HepG2 (cell line): ENCODE measurements around the gene SEMA7A. TPM values are rescaled to one million over a fixed set of nuclear protein-coding genes. Genes with fewer than 3 reads are reported as not detected.

Source experiments
- ATAC-seq: fragments of 200-7000 bp; cut with Tn5 transposase; 3 replicates; pipeline ENCODE4 v1.9.1; 2020; ENCODE audit warnings: mild to moderate bottlenecking, moderate library complexity
- BruUV-seq: library from RNA; stranded (reverse); fragments of 400-500 nt; replicated peaks from 2 replicates; lab custom pipeline; 2021; lab: Mats Ljungman, UMichigan
- CTCF ChIA-PET: fragments of 300-600 bp; formaldehyde crosslinking; extraction: SDS; loops from one replicate; lab custom pipeline; 2021; ENCODE audit warnings: low total read pairs, inconsistent platforms, low intra/inter-chr PET ratio; lab: Yijun Ruan, JAX
- POLR2A ChIA-PET: fragments of 350-600 bp; sonication (Branson Sonifier 250); formaldehyde crosslinking; loops from one replicate; lab custom pipeline; 2020; ENCODE audit warnings: antibody characterized with exemption, inconsistent platforms; lab: Yijun Ruan, JAX
- DNase-seq: peaks from one replicate; pipeline ENCODE4 v3.0.0-alpha.2; 2015; ENCODE audit warnings: low spot score
- FAIRE-seq: peaks from 3 replicates; lab custom pipeline; 2011; peaks lifted over from hg19 to GRCh38; lab: Jason Lieb, UNC
- H2AFZ ChIP-seq: one replicate; pipeline ENCODE4 v1.6.1; 2011; ENCODE audit warnings: low read length, inconsistent platforms
- H3K27ac ChIP-seq: fragments of 300-600 bp; 3 replicates; pipeline ENCODE4 v1.8.0; 2011; ENCODE audit warnings: mixed run types, mild to moderate bottlenecking, mixed read lengths, low read length, inconsistent platforms; ENCODE audit not compliant: insufficient read depth; ENCODE audit errors: extremely low read length
- H3K27me3 ChIP-seq, 2 experiments: fragments of 200-600 bp in 1 of 2; 2 replicates in 1 of 2; 3 replicates in 1 of 2; pipeline versions ENCODE4 v1.6.0 to v1.8.0; 2011; ENCODE audit warnings: low read length in 2 of 2, mild to moderate bottlenecking in 2 of 2, moderate library complexity in 2 of 2, inconsistent platforms in 1 of 2; ENCODE audit not compliant: insufficient read depth in 2 of 2, control insufficient read depth in 1 of 2
- H3K36me3 ChIP-seq, 2 experiments: fragments of 200-600 bp in 1 of 2; replicated peaks in 1 of 2; 2 replicates in 1 of 2; 3 replicates in 1 of 2; pipeline versions ENCODE4 v1.5.1 to v1.8.0; 2011; ENCODE audit warnings: low read length in 2 of 2, inconsistent platforms in 1 of 2; ENCODE audit not compliant: insufficient read depth in 2 of 2, control insufficient read depth in 1 of 2
- H3K4me1 ChIP-seq: 2 replicates; pipeline ENCODE4 v1.5.1; 2012; ENCODE audit warnings: low read length, inconsistent platforms; ENCODE audit not compliant: insufficient read depth
- H3K4me2 ChIP-seq: 2 replicates; pipeline ENCODE4 v1.6.0; 2011; ENCODE audit warnings: low read depth, low read length, inconsistent platforms
- H3K4me3 ChIP-seq, 3 experiments: fragments of 200-600 bp in 1 of 3; sonication (generic), shearing (Covaris generic) in 1 of 3; replicated peaks in 1 of 3; 2 replicates each; pipeline ENCODE4 v1.5.1; 2011 to 2016; ENCODE audit warnings: low read length in 3 of 3, inconsistent platforms in 2 of 3, low read depth in 2 of 3, mild to moderate bottlenecking in 2 of 3, control low read depth in 1 of 3, mixed read lengths in 1 of 3; ENCODE audit not compliant: insufficient read depth in 1 of 3
- H3K79me2 ChIP-seq: one replicate; pipeline ENCODE4 v1.6.1; 2011; ENCODE audit warnings: low read length, inconsistent platforms; ENCODE audit not compliant: insufficient read depth
- H3K9ac ChIP-seq: 2 replicates; pipeline ENCODE4 v1.6.0; 2011; ENCODE audit warnings: mild to moderate bottlenecking, low read depth, low read length, inconsistent platforms; ENCODE audit not compliant: insufficient read depth
- H3K9me3 ChIP-seq: 2 replicates; pipeline ENCODE4 v1.5.1; 2012; ENCODE audit warnings: mild to moderate bottlenecking, low read length
- H4K20me1 ChIP-seq: 2 replicates; pipeline ENCODE4 v1.6.0; 2011; ENCODE audit warnings: inconsistent platforms, mild to moderate bottlenecking, low read length, moderate library complexity; ENCODE audit not compliant: insufficient read depth
- ATF3 ChIP-seq: sonication (generic); formaldehyde crosslinking; IDR thresholded peaks from 2 replicates; pipeline ENCODE4 v1.4.0; 2020; ENCODE audit warnings: missing genetic modification reagents
- ATM ChIP-seq: fragments of 450-650 bp; IDR thresholded peaks from 2 replicates; pipeline ENCODE4 v1.7.1; 2017; ENCODE audit warnings: mild to moderate bottlenecking, borderline replicate concordance
- CENPX ChIP-seq: sonication (generic); formaldehyde crosslinking; IDR thresholded peaks from 2 replicates; pipeline ENCODE4 v1.9.0; 2021; ENCODE audit warnings: mild to moderate bottlenecking, missing genetic modification reagents, moderate library complexity
- EEA1 ChIP-seq: sonication (generic); formaldehyde crosslinking; IDR thresholded peaks from 2 replicates; pipeline ENCODE4 v1.5.1; 2020; ENCODE audit warnings: mild to moderate bottlenecking, missing genetic modification reagents, borderline replicate concordance
- FOSL1 ChIP-seq: sonication (generic); formaldehyde crosslinking; IDR thresholded peaks from 2 replicates; pipeline ENCODE4 v1.9.0; 2021; ENCODE audit warnings: missing genetic modification reagents, borderline replicate concordance
- FOXA3 ChIP-seq: IDR thresholded peaks from 2 replicates; pipeline ENCODE4 v1.6.1; 2016; ENCODE audit warnings: missing genetic modification reagents, missing compliant biosample characterization
- HMG20B ChIP-seq: conservative IDR thresholded peaks from 2 replicates; pipeline ENCODE4 v1.6.1; 2016; ENCODE audit warnings: missing genetic modification reagents, missing compliant biosample characterization
- KAT2B ChIP-seq: fragments of 150-350 bp; IDR thresholded peaks from 2 replicates; pipeline ENCODE4 v1.6.1; 2014; ENCODE audit warnings: low read depth, low read length, borderline replicate concordance
- MLLT10 ChIP-seq: sonication (generic); formaldehyde crosslinking; IDR thresholded peaks from 2 replicates; pipeline ENCODE4 v1.4.0; 2020; ENCODE audit warnings: missing genetic modification reagents
- NR2C2 ChIP-seq: sonication (generic); formaldehyde crosslinking; IDR thresholded peaks from 2 replicates; pipeline ENCODE4 v1.4.0; 2020; ENCODE audit warnings: missing genetic modification reagents, mild to moderate bottlenecking, moderate library complexity, borderline replicate concordance
- NR2F6 ChIP-seq, 2 experiments: IDR thresholded peaks; 2 replicates each; pipeline ENCODE4 v1.6.1; 2016; ENCODE audit warnings: antibody characterized with exemption in 1 of 2, mild to moderate bottlenecking in 1 of 2
- PCBP2 ChIP-seq: fragments of 200-400 bp; formaldehyde crosslinking; optimal IDR thresholded peaks from 2 replicates; pipeline ENCODE3; 2018; ENCODE audit warnings: low read length, low read depth; ENCODE audit not compliant: poor library complexity, severe bottlenecking
- PPARG ChIP-seq: conservative IDR thresholded peaks from 2 replicates; pipeline ENCODE4 v1.6.1; 2016; ENCODE audit warnings: missing biosample characterization, missing genetic modification reagents
- RORA ChIP-seq: sonication (generic); formaldehyde crosslinking; IDR thresholded peaks from 2 replicates; pipeline ENCODE4 v1.5.0; 2020; ENCODE audit warnings: mild to moderate bottlenecking, missing genetic modification reagents, moderate library complexity
- RXRA ChIP-seq: sonication (generic); formaldehyde crosslinking; IDR thresholded peaks from 2 replicates; pipeline ENCODE4 v1.5.1; 2020; ENCODE audit warnings: missing genetic modification reagents
- SP5 ChIP-seq: IDR thresholded peaks from 2 replicates; pipeline ENCODE4 v1.6.1; 2016; ENCODE audit warnings: low read depth, borderline replicate concordance
- STAG1 ChIP-seq: sonication (generic); formaldehyde crosslinking; IDR thresholded peaks from 2 replicates; pipeline ENCODE4 v1.4.0; 2020; ENCODE audit warnings: missing genetic modification reagents
- TOPORS ChIP-seq: sonication (generic); formaldehyde crosslinking; IDR thresholded peaks from 2 replicates; pipeline ENCODE4 v1.8.0; 2023; ENCODE audit warnings: mild to moderate bottlenecking, missing genetic modification reagents
- ZEB1 ChIP-seq: IDR thresholded peaks from 2 replicates; pipeline ENCODE4 v1.6.1; 2012; ENCODE audit warnings: mild to moderate bottlenecking, low read depth, inconsistent platforms; ENCODE audit not compliant: insufficient replicate concordance
- ZFP91 ChIP-seq: sonication (generic); formaldehyde crosslinking; IDR thresholded peaks from 2 replicates; pipeline ENCODE4 v1.9.0; 2022; ENCODE audit warnings: missing genetic modification reagents, mild to moderate bottlenecking, borderline replicate concordance
- ZNF10 ChIP-seq: sonication (generic); formaldehyde crosslinking; IDR thresholded peaks from 2 replicates; pipeline ENCODE4 v1.4.0; 2020; ENCODE audit warnings: mild to moderate bottlenecking, low read depth, missing genetic modification reagents, borderline replicate concordance
- WGBS: methylation state at CpG from one replicate; pipeline ENCODE4 v1.1.6; 2017; ENCODE audit warnings: low lambda C conversion rate; 5-methylcytosine and 5-hydroxymethylcytosine counted together
- in situ Hi-C: cut with HindIII; loops from 2 replicates; pipeline ENCODE4 v1.10.0; 2017; ENCODE audit warnings: low pct_unique_long_range_greater_than_20kb; ENCODE audit not compliant: extremely low pct_ligation_motif_present
- intact Hi-C: fragments of 100-400 bp; cut with micrococcal nuclease; formaldehyde crosslinking; loops from one replicate; pipeline ENCODE4 v1.10.0; 2022; ENCODE audit not compliant: unreplicated experiment
- polyA plus RNA-seq, 8 experiments: library from polyadenylated mRNA; depleted of rRNA in 3 of 8; stranded (reverse) in 7 of 8; unstranded in 1 of 8; fragments of >200 nt; fragmentation: Illumina TruSeq in 4 of 8; extraction: Trizol in 4 of 8; gene quantifications; 2 replicates each; pipeline versions ENCODE4 v1.2.1 to v1.2.3, GENCODE V29; 2011 to 2016; ENCODE audit warnings: low read depth in 4 of 8, missing spikeins in 1 of 8, mixed read lengths in 1 of 8; ENCODE audit not compliant: insufficient read depth in 1 of 8
- total RNA-seq, 5 experiments: library from RNA; depleted of rRNA; stranded (reverse); fragments of >200 nt; fragmentation: Illumina TruSeq; extraction: Trizol; gene quantifications; 2 replicates each; pipeline ENCODE4 v1.2.3, GENCODE V29; 2016; ENCODE audit warnings: low read depth in 1 of 5
- TF ChIP-seq, protein P1 (sequence below): sonication (generic); formaldehyde crosslinking; IDR thresholded peaks from 2 replicates; pipeline ENCODE4 v1.4.0; 2020; ENCODE audit warnings: missing genetic modification reagents, low read depth, mild to moderate bottlenecking, borderline replicate concordance

Gene SEMA7A
- total and polyA plus RNA-seq, 2 of the 13 experiments (the other 11 are each of a cell fraction or from before 2014, with no cell fraction given): 9.0 to 15.8 TPM

- Histone ChIP-seq H2AFZ (no peak overlapping the region), H3K27me3 (peaks cover 5 to 55% of the 10 kb centered on the region in 2 experiments; a peak in 3 of 5 replicates), H3K9ac (no peak overlapping the region), H3K4me3 (peak overlapping the region in 1 of 3 experiments; percentile 34; a peak in 1 of 6 replicates), H3K36me3 (no peaks in the 10 kb centered on the region), H3K4me2 (peak overlapping the region; percentile 64), H3K4me1 (peaks cover 52% of the 10 kb centered on the region), H3K79me2 (no peaks in the 10 kb centered on the region), H3K9me3 (no peaks in the 10 kb centered on the region), H3K27ac (no peak overlapping the region), H4K20me1 (no peaks in the 10 kb centered on the region)
- POLR2A ChIA-PET: interaction anchor here (1.0 to 3.0 kb wide), 7 partner anchors 11 to 65 kb away, joined by 3 to 20 read pairs (median 4); partner anchors contain the start of gene UBL7
- ATAC-seq (peak; percentile 65), FAIRE-seq (no peak), DNase-seq (peak; percentile 84)
- BruUV-seq: TSS peak; percentile 65
- 6% methylated on average over 6 of the region's 9 CpGs for WGBS
- in situ Hi-C loops (no loop called here), intact Hi-C loops (no loop called here)
- CTCF ChIA-PET: no interaction called here
- TF ChIP-seq ZNF10 (CRISPR knock-in tag) (no peak), FOSL1 (peak; percentile 37; the same call in 1 of the 2 replicates), NR2F6 (IDR thresholded peaks at IDR 0.05) (no peak), NR2F6 (CRISPR knock-in tag; IDR thresholded peaks at IDR 0.05) (peak; percentile 18; the same call in 1 of the 2 replicates), HMG20B (CRISPR knock-in tag) (no peak), KAT2B (no peak), EEA1 (CRISPR knock-in tag) (no peak), ATF3 (CRISPR knock-in tag) (peak; percentile 76), PPARG (CRISPR knock-in tag) (0 out of 2 replicates have a peak, but pooled peaks have one; percentile 48), NR2C2 (CRISPR knock-in tag) (no peak; the same call in 1 of the 2 replicates), PCBP2 (no peak), SP5 (CRISPR knock-in tag) (peak; percentile 56; the same call in 1 of the 2 replicates), RORA (CRISPR knock-in tag) (no peak), ATM (no peak), RXRA (CRISPR knock-in tag) (no peak; the same call in 1 of the 2 replicates), FOXA3 (CRISPR knock-in tag) (peak; percentile 66), TOPORS (CRISPR knock-in tag) (no peak), CENPX (CRISPR knock-in tag) (no peak), ZFP91 (no peak), STAG1 (CRISPR knock-in tag) (0 out of 2 replicates have a peak, but pooled peaks have one; percentile 17), MLLT10 (CRISPR knock-in tag) (no peak), ZEB1 (peak; percentile 67)
- TF ChIP-seq, protein P1, sequence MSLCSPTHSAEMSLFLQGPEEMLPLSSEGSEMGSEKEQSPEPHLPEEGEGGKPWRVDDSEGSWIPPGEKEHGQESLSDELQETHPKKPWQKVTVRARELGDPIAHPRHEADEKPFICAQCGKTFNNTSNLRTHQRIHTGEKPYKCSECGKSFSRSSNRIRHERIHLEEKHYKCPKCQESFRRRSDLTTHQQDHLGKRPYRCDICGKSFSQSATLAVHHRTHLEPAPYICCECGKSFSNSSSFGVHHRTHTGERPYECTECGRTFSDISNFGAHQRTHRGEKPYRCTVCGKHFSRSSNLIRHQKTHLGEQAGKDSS (CRISPR knock-in tag): no peak
Measured at GRCh38 chr15:74396445-74397238, 37.1 kb downstream of the SEMA7A start.
